ENCODE data around the gene SRRM2.

SRRM2 gene

DNA sequence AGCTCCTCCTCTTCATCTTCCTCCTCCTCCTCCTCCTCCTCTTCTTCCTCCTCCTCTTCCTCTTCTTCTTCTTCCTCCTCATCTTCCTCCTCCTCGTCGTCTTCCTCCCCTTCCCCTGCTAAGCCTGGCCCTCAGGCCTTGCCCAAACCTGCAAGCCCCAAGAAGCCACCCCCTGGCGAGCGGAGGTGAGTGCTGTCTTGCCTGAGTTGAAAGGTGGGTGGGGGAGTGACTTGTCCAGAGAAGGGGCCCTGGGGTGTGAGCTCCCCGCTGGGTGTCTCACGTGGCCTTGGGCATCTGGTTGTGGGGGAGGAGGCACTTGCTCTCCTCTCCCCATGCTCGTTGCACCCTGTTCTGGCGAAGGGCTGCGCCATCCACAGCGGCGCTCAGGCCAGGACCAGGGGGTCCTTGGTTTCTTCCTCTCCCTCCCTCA, 16.7 kb downstream of the SRRM2 start:
- Histone ChIP-seq H3K27me3 (ENCODE audit: insufficient read depth, low read length, poor library complexity, severe bottlenecking) (no peaks in the 10 kb centered on the region), H4K20me1 (ENCODE audit: insufficient read depth, low read length, poor library complexity, severe bottlenecking) (peaks cover 13% of the 10 kb centered on the region), H3K4me1 (ENCODE audit: insufficient read depth, low read length, poor library complexity, severe bottlenecking) (no peaks in the 10 kb centered on the region), H3K36me3 (ENCODE audit: insufficient read depth, low read length) (peaks cover 70% of the 10 kb centered on the region; the same call in 1 of the 2 replicates), H3K9ac (ENCODE audit: low read depth, low read length, poor library complexity, severe bottlenecking) (no peak overlapping the region), H3K9me2 (replicated peaks; ENCODE audit: low read depth, low read length) (no peaks in the 10 kb centered on the region), H3K4me3 (ENCODE audit: low read length, poor library complexity, severe bottlenecking) (no peak overlapping the region), H3K79me2 (ENCODE audit: insufficient read depth, low read length) (peaks cover 13% of the 10 kb centered on the region; the same call in 1 of the 2 replicates), H3K4me2 (ENCODE audit: low read depth, low read length, poor library complexity, severe bottlenecking) (no peak overlapping the region), H3F3A (ENCODE audit: low read depth) (no peaks in the 10 kb centered on the region), H2AFZ (ENCODE audit: low read length) (no peak overlapping the region), H3K9me3 (ENCODE audit: insufficient read depth, low read depth, low read length) (no peaks in the 10 kb centered on the region)
- TF ChIP-seq, protein P1, sequence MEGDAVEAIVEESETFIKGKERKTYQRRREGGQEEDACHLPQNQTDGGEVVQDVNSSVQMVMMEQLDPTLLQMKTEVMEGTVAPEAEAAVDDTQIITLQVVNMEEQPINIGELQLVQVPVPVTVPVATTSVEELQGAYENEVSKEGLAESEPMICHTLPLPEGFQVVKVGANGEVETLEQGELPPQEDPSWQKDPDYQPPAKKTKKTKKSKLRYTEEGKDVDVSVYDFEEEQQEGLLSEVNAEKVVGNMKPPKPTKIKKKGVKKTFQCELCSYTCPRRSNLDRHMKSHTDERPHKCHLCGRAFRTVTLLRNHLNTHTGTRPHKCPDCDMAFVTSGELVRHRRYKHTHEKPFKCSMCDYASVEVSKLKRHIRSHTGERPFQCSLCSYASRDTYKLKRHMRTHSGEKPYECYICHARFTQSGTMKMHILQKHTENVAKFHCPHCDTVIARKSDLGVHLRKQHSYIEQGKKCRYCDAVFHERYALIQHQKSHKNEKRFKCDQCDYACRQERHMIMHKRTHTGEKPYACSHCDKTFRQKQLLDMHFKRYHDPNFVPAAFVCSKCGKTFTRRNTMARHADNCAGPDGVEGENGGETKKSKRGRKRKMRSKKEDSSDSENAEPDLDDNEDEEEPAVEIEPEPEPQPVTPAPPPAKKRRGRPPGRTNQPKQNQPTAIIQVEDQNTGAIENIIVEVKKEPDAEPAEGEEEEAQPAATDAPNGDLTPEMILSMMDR (conservative IDR thresholded peaks at IDR 0.05; ENCODE audit: low read length), result no peak
- no peak for TF ChIP-seq EZH2phosphoT487 (IDR thresholded peaks at IDR 0.05; ENCODE audit: borderline replicate concordance)

DNA sequence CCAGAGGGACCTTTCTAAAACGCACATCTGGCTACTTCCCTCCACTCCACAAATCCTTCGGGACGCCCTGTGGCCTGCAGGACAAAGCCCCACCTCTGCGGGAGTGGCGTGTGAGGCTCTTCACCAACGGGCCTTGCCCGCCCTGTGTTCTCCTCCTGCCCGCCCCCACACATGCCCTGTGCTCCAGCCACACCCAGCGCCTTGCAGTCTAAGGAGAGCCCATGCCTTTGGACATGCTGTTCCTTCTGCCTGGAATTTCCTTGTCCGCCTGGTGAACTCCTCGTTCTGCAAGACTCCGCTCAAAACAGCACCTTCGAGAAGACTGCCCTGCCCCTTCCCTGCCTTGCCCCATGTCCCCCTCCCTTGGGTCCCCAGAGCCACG, 17.2 kb downstream of the SRRM2 start:
- Histone ChIP-seq H3K9ac (ENCODE audit: low read depth, low read length, poor library complexity, severe bottlenecking) (no peak overlapping the region), H3K4me3 (ENCODE audit: low read length, poor library complexity, severe bottlenecking) (no peak overlapping the region), H3K4me1 (ENCODE audit: insufficient read depth, low read length, poor library complexity, severe bottlenecking) (no peaks in the 10 kb centered on the region), H3K9me3 (ENCODE audit: insufficient read depth, low read depth, low read length) (no peaks in the 10 kb centered on the region), H3F3A (ENCODE audit: low read depth) (no peaks in the 10 kb centered on the region), H4K20me1 (ENCODE audit: insufficient read depth, low read length, poor library complexity, severe bottlenecking) (peaks cover 10% of the 10 kb centered on the region), H3K79me2 (ENCODE audit: insufficient read depth, low read length) (peaks cover 7% of the 10 kb centered on the region; the same call in 1 of the 2 replicates), H3K4me2 (ENCODE audit: low read depth, low read length, poor library complexity, severe bottlenecking) (no peak overlapping the region), H3K36me3 (ENCODE audit: insufficient read depth, low read length) (peaks cover 65% of the 10 kb centered on the region; the same call in 1 of the 2 replicates), H3K27me3 (ENCODE audit: insufficient read depth, low read length, poor library complexity, severe bottlenecking) (no peaks in the 10 kb centered on the region), H3K9me2 (replicated peaks; ENCODE audit: low read depth, low read length) (no peaks in the 10 kb centered on the region), H2AFZ (ENCODE audit: low read length) (no peak overlapping the region)
- TF ChIP-seq EZH2phosphoT487 (IDR thresholded peaks at IDR 0.05; ENCODE audit: borderline replicate concordance), result no peak
- TF ChIP-seq, protein P1 (conservative IDR thresholded peaks at IDR 0.05; ENCODE audit: low read length), result no peak

DNA sequence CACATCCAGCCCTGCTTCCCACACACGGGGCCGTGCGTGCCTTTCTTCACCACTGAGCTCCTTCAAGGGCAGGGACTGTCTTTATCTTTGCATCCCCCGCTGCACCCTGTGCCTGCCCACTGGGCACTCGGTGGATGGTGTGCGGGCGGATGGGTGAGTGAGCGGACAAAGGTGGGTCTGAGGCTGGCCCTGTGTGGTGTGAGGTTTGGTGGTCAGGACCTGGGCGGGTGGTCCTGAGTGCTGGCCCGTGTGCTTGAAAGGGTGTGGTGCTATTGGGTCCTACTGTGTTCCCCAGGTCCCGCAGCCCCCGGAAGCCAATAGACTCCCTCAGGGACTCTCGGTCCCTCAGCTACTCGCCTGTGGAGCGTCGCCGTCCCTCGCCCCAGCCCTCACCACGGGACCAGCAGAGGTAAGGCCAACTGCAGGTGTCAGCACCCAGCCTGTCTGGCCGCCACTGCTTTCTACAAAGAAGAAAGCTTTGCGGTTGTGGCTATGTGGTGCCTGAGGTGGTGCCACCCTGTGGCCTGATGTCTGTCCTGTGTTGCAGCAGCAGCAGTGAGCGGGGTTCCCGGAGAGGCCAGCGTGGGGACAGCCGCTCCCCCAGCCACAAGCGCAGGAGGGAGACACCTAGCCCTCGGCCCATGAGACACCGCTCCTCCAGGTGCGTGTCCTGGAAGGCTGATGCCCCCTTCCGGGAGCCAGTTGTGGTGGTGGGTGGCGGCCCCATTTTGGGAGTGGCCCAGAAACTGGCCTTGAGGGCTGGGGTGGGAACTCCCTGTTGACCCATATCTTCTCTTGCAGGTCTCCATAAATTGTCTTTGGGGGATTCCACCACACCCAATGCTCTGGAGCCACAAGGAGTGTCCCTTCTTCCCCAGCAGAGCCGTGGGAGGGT, 17.9 kb downstream of the SRRM2 start:
- Histone ChIP-seq H3K9me3 (ENCODE audit: insufficient read depth, low read depth, low read length) (no peaks in the 10 kb centered on the region), H4K20me1 (ENCODE audit: insufficient read depth, low read length, poor library complexity, severe bottlenecking) (peaks cover 9% of the 10 kb centered on the region), H3K4me2 (ENCODE audit: low read depth, low read length, poor library complexity, severe bottlenecking) (no peak overlapping the region), H3K9ac (ENCODE audit: low read depth, low read length, poor library complexity, severe bottlenecking) (no peak overlapping the region), H3K27me3 (ENCODE audit: insufficient read depth, low read length, poor library complexity, severe bottlenecking) (no peaks in the 10 kb centered on the region), H3K4me1 (ENCODE audit: insufficient read depth, low read length, poor library complexity, severe bottlenecking) (no peaks in the 10 kb centered on the region), H3K79me2 (ENCODE audit: insufficient read depth, low read length) (peaks cover 8% of the 10 kb centered on the region; the same call in 1 of the 2 replicates), H3K4me3 (ENCODE audit: low read length, poor library complexity, severe bottlenecking) (no peak overlapping the region), H3K36me3 (ENCODE audit: insufficient read depth, low read length) (peaks cover 58% of the 10 kb centered on the region; the same call in 1 of the 2 replicates), H3F3A (ENCODE audit: low read depth) (no peaks in the 10 kb centered on the region), H2AFZ (ENCODE audit: low read length) (no peak overlapping the region), H3K9me2 (replicated peaks; ENCODE audit: low read depth, low read length) (no peaks in the 10 kb centered on the region)
- no peak for TF ChIP-seq EZH2phosphoT487 (IDR thresholded peaks at IDR 0.05; ENCODE audit: borderline replicate concordance)
- TF ChIP-seq, protein P1 (conservative IDR thresholded peaks at IDR 0.05; ENCODE audit: low read length), result no peak
